Measurements from ENCODE around the gene VAV3. TPM values are rescaled to one million over a fixed set of nuclear protein-coding genes. Genes with fewer than 3 reads are reported as not detected.

VAV3 gene
- total and polyA plus RNA-seq, 2 of the 8 experiments (the other 6 are each of a cell fraction or from before 2014, with no cell fraction given), result 2.9 to 7.9 TPM

GRCh38 chr1:107523061-107523460, 441.9 kb downstream of the VAV3 start:
- DNase-seq (ENCODE audit: low read depth in 1 of 2, low spot score in 2 of 2), result no peak

More at GRCh38 chr1:107523061-107523460, 441.9 kb downstream of the VAV3 start:
- no peaks in the 10 kb centered on the region for H3K23me2 ChIP-seq (ENCODE audit: low read depth, low read length)
- H3K4me3 ChIP-seq (ENCODE audit: extremely low read depth in 1 of 4, insufficient read depth in 2 of 4, low read depth in 3 of 4, low read length in 4 of 4), result no peak overlapping the region
- no peaks in the 10 kb centered on the region for H3K79me2 ChIP-seq (ENCODE audit: control insufficient read depth in 1 of 2, insufficient read depth in 2 of 2, low read length in 2 of 2)
- ChIA-PET POLR2A (ENCODE audit: partially characterized antibody) (no interaction called here), CTCF (ENCODE audit: partially characterized antibody) (interaction anchor here (0.7 to 1.7 kb wide), 9 partner anchors 9 to 325 kb away, joined by 3 to 5 read pairs (median 3); no protein-coding TSS in a partner anchor)
- no peak overlapping the region for H4K8ac ChIP-seq (ENCODE audit: extremely low read depth, insufficient read depth, low read length)
- H2AK5ac ChIP-seq (ENCODE audit: low read depth, low read length), result no peak overlapping the region
- no peaks in the 10 kb centered on the region for H3K36me3 ChIP-seq (ENCODE audit: control insufficient read depth in 2 of 4, insufficient read depth in 4 of 4, low read length in 3 of 4)
- no peak overlapping the region for H2BK5ac ChIP-seq (ENCODE audit: low read depth, low read length)
- no peak overlapping the region for H2BK120ac ChIP-seq (replicated peaks; ENCODE audit: low read depth, low read length)
- H2BK15ac ChIP-seq (ENCODE audit: low read length), result no peak overlapping the region
- no peaks in the 10 kb centered on the region for H3K79me1 ChIP-seq (ENCODE audit: low read depth, low read length)
- H3K4me1 ChIP-seq (replicated peaks in 1 of 4; ENCODE audit: control insufficient read depth in 3 of 4, insufficient read depth in 4 of 4, low read length in 3 of 4), result peaks cover 0 to 10% (median 7%) of the 10 kb centered on the region in 4 experiments; a peak in 4 of 7 replicates
- H2BK12ac ChIP-seq (ENCODE audit: low read depth, low read length), result no peak overlapping the region
- no peak overlapping the region for H3K27ac ChIP-seq (ENCODE audit: low read depth, low read length)
- WGBS, 2 experiments (ENCODE audit: extremely low coverage in 1 of 2, insufficient coverage in 1 of 2, insufficient read length in 1 of 2, insufficient replicate concordance in 2 of 2, low coverage in 1 of 2, low lambda C conversion rate in 2 of 2, missing lambda C conversion rate in 1 of 2), result 72% methylated on average over 4 of the region's 4 CpGs; no CpG with 5 or more reads in 1 of the 2 experiments
- TF ChIP-seq RAD21 (IDR thresholded peaks at IDR 0.05 in 1 of 2, conservative IDR thresholded peaks at IDR 0.05 in 1 of 2; ENCODE audit: low read depth in 2 of 2, low read length in 2 of 2) (peak; percentile 7 to 21; a peak in 1 of 4 replicates), RXRA (IDR thresholded peaks at IDR 0.05; ENCODE audit: insufficient read depth, low read depth, low read length) (no peak)
- H4K5ac ChIP-seq (ENCODE audit: insufficient read length, low read depth, low read length), result no peak overlapping the region
- H3K56ac ChIP-seq (replicated peaks; ENCODE audit: insufficient read length, low read depth, low read length), result no peak overlapping the region
- H3K23ac ChIP-seq (ENCODE audit: insufficient read length), result no peak overlapping the region
- H3K14ac ChIP-seq (ENCODE audit: insufficient read length), result no peak overlapping the region
- H2BK20ac ChIP-seq (ENCODE audit: low read length), result no peak overlapping the region
- H3K9ac ChIP-seq (replicated peaks in 1 of 4; ENCODE audit: extremely low read depth in 1 of 4, low read depth in 3 of 4, low read length in 3 of 4), result no peak overlapping the region
- no peak for FAIRE-seq
- no peak overlapping the region for H3K18ac ChIP-seq (ENCODE audit: extremely low read depth, low read length)
- H3K4me2 ChIP-seq (ENCODE audit: insufficient read depth in 1 of 2, low read depth in 2 of 2, low read length in 2 of 2), result no peak overlapping the region
- no peaks in the 10 kb centered on the region for H4K20me1 ChIP-seq (replicated peaks in 1 of 2; ENCODE audit: control insufficient read depth in 1 of 2, insufficient read depth in 2 of 2, low read length in 2 of 2)
- no peak overlapping the region for H3K4ac ChIP-seq (replicated peaks; ENCODE audit: insufficient read length, low read depth, low read length)
- H2AFZ ChIP-seq (ENCODE audit: low read length), result no peak overlapping the region
- H3K27me3 ChIP-seq (replicated peaks in 1 of 4; ENCODE audit: control insufficient read depth in 3 of 4, extremely low read depth in 1 of 4, insufficient read depth in 3 of 4, low read length in 3 of 4), result no peaks in the 10 kb centered on the region
- no peaks in the 10 kb centered on the region for H3K9me3 ChIP-seq (ENCODE audit: insufficient read depth in 2 of 2, low read depth in 1 of 2, low read length in 1 of 2)
- H4K91ac ChIP-seq (replicated peaks; ENCODE audit: insufficient read length, low read length), result no peak overlapping the region

Small RNAs within 50 kb of the gene (microRNA-seq; reads per million reads assigned to microRNA genes)
- gene MIR7852 (ENCODE audit: borderline microRNAs expressed in 2 of 2, borderline number of aligned reads in 2 of 2, borderline replicate concordance in 1 of 2), result 0 reads per million in 2 experiments

Small RNAs within 50 kb of the gene (small RNA-seq; reads per million reads assigned to genes)
- not detected for gene MIR7852 (ENCODE audit: insufficient read depth)

Other genes starting within 250 kb of the VAV3 start
- gene SLC25A24, start 235.2 kb upstream of the VAV3 start, total RNA-seq (2021; fragmentation: NEBNext Ultra II Directional; extraction: Animal tissue kit (Norgen Biotek cat#: 25700)), result 36.8 and 40.6 TPM in 2 replicates
- gene SLC25A24, start 235.2 kb upstream of the VAV3 start, polyA plus RNA-seq (2011; rRNA removed), result 8.9 and 13.6 TPM in 2 replicates